Transverse colon (tissue), 4 donors: Measurements from ENCODE around the gene NCOA1. TPM values are rescaled to one million over a fixed set of nuclear protein-coding genes. Genes with fewer than 3 reads are reported as not detected.

ENCODE experiments used
- DNase-seq: peaks from one replicate; pipeline ENCODE4 v3.0.0-alpha.2; 2019
- H3K27ac ChIP-seq, 4 donors: fragments of 200-600 bp; sonication (generic); 2 replicates each; pipeline ENCODE4 v1.5.1; 2016 to 2018; ENCODE audit warnings: inconsistent platforms in 4 of 4
- H3K27me3 ChIP-seq: fragments of 200-600 bp; sonication (generic); 2 replicates; pipeline ENCODE4 v1.5.1; 2017; ENCODE audit warnings: inconsistent platforms
- H3K36me3 ChIP-seq, 4 donors: fragments of 200-600 bp; sonication (generic); 2 replicates each; pipeline ENCODE4 v1.5.1; 2017 to 2019; ENCODE audit warnings: inconsistent platforms in 4 of 4
- H3K4me1 ChIP-seq, 4 donors: fragments of 200-600 bp; sonication (generic); 2 replicates each; pipeline ENCODE4 v1.5.1; 2017 to 2020; ENCODE audit warnings: inconsistent platforms in 4 of 4
- H3K4me3 ChIP-seq, 4 donors: fragments of 200-600 bp; sonication (generic); 1 replicate in 1 of 4; 2 replicates in 3 of 4; pipeline versions ENCODE4 v1.5.1 to v1.6.1; 2017 to 2019; ENCODE audit warnings: inconsistent platforms in 4 of 4
- H3K9me3 ChIP-seq, 2 donors: fragments of 200-600 bp; sonication (generic); 2 replicates each; pipeline ENCODE4 v1.5.1; 2017 to 2019; ENCODE audit warnings: inconsistent platforms in 2 of 2
- EP300 ChIP-seq: sonication (generic); formaldehyde crosslinking; IDR thresholded peaks from one replicate; pipeline ENCODE4 v1.6.1; 2017; ENCODE audit warnings: antibody characterized with exemption, low read depth
- POLR2A ChIP-seq: fragments of 450-650 bp; IDR thresholded peaks from one replicate; pipeline ENCODE4 v1.6.1; 2016; ENCODE audit warnings: antibody characterized with exemption, mild to moderate bottlenecking, moderate library complexity
- POLR2AphosphoS5 ChIP-seq, 3 donors: sonication (generic); formaldehyde crosslinking; IDR thresholded peaks; one replicate each; pipeline ENCODE4 v1.6.1; 2016; ENCODE audit warnings: antibody characterized with exemption in 3 of 3
- WGBS, 2 donors: methylation state at CpG; one replicate each; pipeline ENCODE4 v1.1.5; 2018; ENCODE audit warnings: low coverage in 1 of 2; 5-methylcytosine and 5-hydroxymethylcytosine counted together
- in situ Hi-C, 4 donors: fragments of 200-750 bp; cut with MboI; loops; one replicate each; pipeline versions ENCODE4 v1.15.0 to v1.15.1; 2017; ENCODE audit warnings: low sequenced_read_pairs in 3 of 4, low pct_ligation_motif_present in 1 of 4, low pct_unique_long_range_greater_than_20kb in 1 of 4
- intact Hi-C: fragments of 100-400 bp; cut with DNase I; formaldehyde crosslinking; loops from one replicate; pipeline ENCODE4 v1.15.1; 2023; ENCODE audit warnings: low total_unique reads
- total RNA-seq, 4 donors: library from RNA; depleted of rRNA; stranded (reverse); fragments of >200 nt; gene quantifications; one replicate each; pipeline ENCODE4 v1.1.0, GENCODE V29; 2016
- TF ChIP-seq, protein P1 (sequence below), 5 experiments: fragments of 200-600 bp in 3 of 5; fragments of 450-650 bp in 2 of 5; sonication (generic) in 3 of 5; IDR thresholded peaks; 1 replicate in 2 of 5; 2 replicates in 3 of 5; pipeline ENCODE4 v1.5.1; 2016 to 2017; ENCODE audit warnings: antibody characterized with exemption in 5 of 5, inconsistent platforms in 3 of 5, mild to moderate bottlenecking in 2 of 5, moderate library complexity in 1 of 5

Gene NCOA1
- total RNA-seq, 4 donors from 2014 or later, result 32.9 to 56.5 (median 47.9) TPM

DNA sequence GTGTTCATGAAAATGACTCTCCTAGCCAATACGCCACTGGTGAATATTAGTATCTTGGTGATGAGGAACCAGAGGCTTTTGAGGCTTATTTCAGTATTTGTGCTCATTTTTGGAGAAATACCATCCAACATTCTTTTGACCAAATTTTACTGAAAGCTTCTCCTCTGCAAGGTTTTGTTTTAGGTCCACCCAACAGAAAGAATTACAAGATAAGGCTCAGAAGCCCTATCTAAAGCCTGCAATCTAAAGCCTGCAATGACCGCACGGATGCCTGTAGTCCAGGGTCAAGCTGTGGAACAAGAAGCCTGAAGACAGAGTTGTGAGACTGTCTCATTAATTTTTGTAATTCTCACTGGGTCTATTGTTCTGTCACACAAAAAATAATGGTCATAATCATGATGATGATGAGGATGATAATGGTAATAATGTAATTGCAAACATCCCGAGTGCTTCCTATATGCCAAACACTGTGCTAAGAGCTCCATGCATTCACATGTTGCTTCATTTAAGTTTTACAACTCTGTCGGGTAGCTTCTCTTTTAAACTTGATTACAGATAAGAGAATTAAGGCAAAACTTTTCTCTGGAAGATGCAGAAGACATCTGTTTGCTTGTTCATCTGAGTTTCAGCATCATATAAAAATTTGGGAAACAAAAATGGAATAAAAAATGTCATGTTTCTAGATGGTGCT is 33.2 kb upstream of the NCOA1 start:
- peaks cover 0 to 14% (median 4%) of the 10 kb centered on the region in 4 donors for H3K4me1 ChIP-seq
- no peak for DNase-seq
- H3K27ac ChIP-seq, result no peak overlapping the region
- intact Hi-C loops, result no loop called here
- no peak for TF ChIP-seq EP300
- TF ChIP-seq, protein P1, sequence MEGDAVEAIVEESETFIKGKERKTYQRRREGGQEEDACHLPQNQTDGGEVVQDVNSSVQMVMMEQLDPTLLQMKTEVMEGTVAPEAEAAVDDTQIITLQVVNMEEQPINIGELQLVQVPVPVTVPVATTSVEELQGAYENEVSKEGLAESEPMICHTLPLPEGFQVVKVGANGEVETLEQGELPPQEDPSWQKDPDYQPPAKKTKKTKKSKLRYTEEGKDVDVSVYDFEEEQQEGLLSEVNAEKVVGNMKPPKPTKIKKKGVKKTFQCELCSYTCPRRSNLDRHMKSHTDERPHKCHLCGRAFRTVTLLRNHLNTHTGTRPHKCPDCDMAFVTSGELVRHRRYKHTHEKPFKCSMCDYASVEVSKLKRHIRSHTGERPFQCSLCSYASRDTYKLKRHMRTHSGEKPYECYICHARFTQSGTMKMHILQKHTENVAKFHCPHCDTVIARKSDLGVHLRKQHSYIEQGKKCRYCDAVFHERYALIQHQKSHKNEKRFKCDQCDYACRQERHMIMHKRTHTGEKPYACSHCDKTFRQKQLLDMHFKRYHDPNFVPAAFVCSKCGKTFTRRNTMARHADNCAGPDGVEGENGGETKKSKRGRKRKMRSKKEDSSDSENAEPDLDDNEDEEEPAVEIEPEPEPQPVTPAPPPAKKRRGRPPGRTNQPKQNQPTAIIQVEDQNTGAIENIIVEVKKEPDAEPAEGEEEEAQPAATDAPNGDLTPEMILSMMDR (IDR thresholded peaks at IDR 0.05), result no peak
- TF ChIP-seq POLR2AphosphoS5 (IDR thresholded peaks at IDR 0.05), result no peak
- no peak for TF ChIP-seq POLR2A
- in situ Hi-C loops, result no loop called here
- H3K27me3 ChIP-seq, result no peaks in the 10 kb centered on the region
- H3K4me3 ChIP-seq, result no peak overlapping the region
- H3K36me3 ChIP-seq, result no peaks in the 10 kb centered on the region
- WGBS, 2 donors, result 71 to 82% methylated on average over 2 to 5 of the region's 5 CpGs
- no peaks in the 10 kb centered on the region for H3K9me3 ChIP-seq

DNA sequence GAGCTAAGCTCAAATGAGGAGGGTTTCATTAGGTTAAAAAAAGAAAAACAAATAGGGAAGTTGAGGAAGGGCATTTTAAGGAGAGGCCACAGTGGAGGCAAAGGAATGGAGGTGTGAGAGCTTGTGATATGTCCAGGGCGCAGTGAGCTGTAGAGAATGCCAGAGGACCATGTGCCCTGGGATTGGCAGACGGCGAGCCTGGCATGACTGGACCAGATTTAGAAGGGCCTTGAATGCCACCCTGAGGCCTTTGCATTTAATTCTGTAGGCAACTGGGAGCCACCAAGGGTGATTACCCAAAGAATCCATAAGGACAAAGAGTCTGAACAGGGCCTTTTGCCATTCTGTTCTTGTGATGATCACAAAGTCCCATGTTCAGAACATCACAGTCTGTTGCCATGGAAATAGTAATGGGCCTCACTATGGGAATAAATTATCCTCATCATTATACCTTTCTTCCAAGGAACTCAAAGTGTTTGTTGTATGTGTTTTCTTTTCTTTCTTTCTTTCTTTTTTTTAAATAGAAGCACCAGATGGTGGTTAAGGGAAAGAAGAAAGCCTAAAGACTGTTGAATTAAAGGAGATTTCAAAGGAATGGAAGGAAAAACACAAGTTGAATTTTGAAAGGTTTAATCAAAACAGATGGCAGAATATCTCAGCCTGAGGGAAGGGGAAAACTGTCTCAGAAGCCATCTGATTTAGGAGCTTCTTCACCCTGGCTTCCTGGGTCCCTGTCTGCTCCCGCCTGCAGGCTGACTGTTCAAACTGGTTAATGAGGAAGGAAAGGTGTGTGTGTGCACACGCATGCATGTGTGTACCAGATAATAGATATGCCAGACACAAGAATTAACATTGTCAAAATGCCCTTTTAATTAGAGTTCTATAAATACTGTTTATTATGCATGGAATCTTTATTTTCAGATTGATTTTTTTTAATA is 31.6 kb upstream of the NCOA1 start:
- H3K27me3 ChIP-seq, result no peaks in the 10 kb centered on the region
- TF ChIP-seq POLR2A (no peak), EP300 (no peak), POLR2AphosphoS5 (IDR thresholded peaks at IDR 0.05) (no peak)
- TF ChIP-seq, protein P1 (IDR thresholded peaks at IDR 0.05), result no peak
- H3K4me3 ChIP-seq, result no peak overlapping the region
- H3K9me3 ChIP-seq, result no peaks in the 10 kb centered on the region
- peaks cover 0 to 8% (median 2%) of the 10 kb centered on the region in 4 donors for H3K4me1 ChIP-seq
- H3K36me3 ChIP-seq, result no peaks in the 10 kb centered on the region
- DNase-seq, result no peak
- H3K27ac ChIP-seq, result no peak overlapping the region
- intact Hi-C loops (no loop called here), in situ Hi-C loops (no loop called here)
- 91 to 93% methylated on average over 4 to 5 of the region's 5 CpGs for WGBS, 2 donors

DNA sequence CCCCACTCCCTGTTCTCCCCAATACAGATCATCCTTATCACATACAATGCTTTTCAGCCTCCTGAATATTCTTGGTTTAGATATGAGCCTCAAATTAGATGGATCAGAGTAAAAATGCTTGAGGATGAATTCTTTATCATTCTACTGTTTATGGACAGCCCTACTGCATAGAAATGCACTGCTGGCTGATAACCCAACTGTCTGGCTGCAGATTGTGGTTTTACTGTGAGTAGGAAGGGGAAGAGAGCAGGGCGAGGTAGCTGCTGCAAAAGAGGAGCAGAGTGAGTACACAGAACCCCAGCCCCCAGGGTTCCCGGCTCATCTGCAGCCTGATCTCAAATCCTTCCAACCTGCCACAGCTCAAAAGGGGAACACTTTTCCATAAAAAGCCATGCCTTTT is 29.4 kb upstream of the NCOA1 start:
- Histone ChIP-seq H3K27ac (no peak overlapping the region), H3K4me1 (peaks cover 0 to 2% (median 0%) of the 10 kb centered on the region in 4 donors), H3K36me3 (no peaks in the 10 kb centered on the region), H3K27me3 (no peaks in the 10 kb centered on the region), H3K4me3 (no peak overlapping the region), H3K9me3 (no peaks in the 10 kb centered on the region)
- intact Hi-C loops, result no loop called here
- WGBS, 2 donors, result 63 to 68% methylated on average over 2 of the region's 2 CpGs
- DNase-seq, result no peak
- in situ Hi-C loops, result no loop called here
- TF ChIP-seq POLR2AphosphoS5 (IDR thresholded peaks at IDR 0.05), result no peak
- TF ChIP-seq EP300, result no peak

DNA sequence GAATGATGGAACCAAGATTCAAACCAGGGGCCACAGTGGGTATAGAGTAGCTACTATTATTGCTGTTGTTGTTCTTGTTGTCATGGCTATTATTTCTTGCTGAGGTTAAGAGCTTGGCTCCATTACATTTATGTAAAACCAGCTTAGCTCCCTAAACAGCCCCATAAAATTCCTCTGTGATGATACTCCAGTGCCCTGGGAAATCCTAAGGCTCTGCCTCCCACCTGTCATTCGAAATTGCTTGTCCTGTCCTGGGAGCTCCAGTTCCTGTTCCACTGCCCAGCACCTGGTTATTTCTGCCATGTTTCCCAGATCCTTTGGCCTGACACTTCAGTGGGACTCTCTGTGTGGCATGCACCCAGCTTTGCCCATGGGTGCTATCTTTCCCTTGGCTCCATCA is 27.8 kb upstream of the NCOA1 start:
- in situ Hi-C loops (no loop called here), intact Hi-C loops (no loop called here)
- no peaks in the 10 kb centered on the region for H3K4me1 ChIP-seq
- TF ChIP-seq, protein P1 (IDR thresholded peaks at IDR 0.05), result no peak
- TF ChIP-seq EP300 (no peak), POLR2AphosphoS5 (IDR thresholded peaks at IDR 0.05) (no peak), POLR2A (no peak)
- no peak overlapping the region for H3K27ac ChIP-seq
- no peaks in the 10 kb centered on the region for H3K27me3 ChIP-seq
- H3K36me3 ChIP-seq, result no peaks in the 10 kb centered on the region
- no peaks in the 10 kb centered on the region for H3K9me3 ChIP-seq
- 94% methylated on average over 1 of the region's 1 CpG; no CpG with 5 or more reads in 1 of the 2 donors for WGBS, 2 donors
- no peak overlapping the region for H3K4me3 ChIP-seq
- no peak for DNase-seq
